NCI-H2029 (cell line): ENCODE results near the gene SLC12A9.
"Not testable (repeated sequence)": the region's sequence is repeated elsewhere in the genome, so short reads cannot be mapped to it uniquely, and the experiment has no call there.

Experiments used
- DNase-seq: peaks from one replicate; lab custom pipeline; 2025; lab: John Stamatoyannopoulos, UW

SLC12A9 gene

GRCh38 chr7:100825751-100826513 lies 26.6 kb upstream of the SLC12A9 start:
- no peak for DNase-seq

- no peak for DNase-seq
Measured at GRCh38 chr7:100826514-100827329, 25.8 kb upstream of the SLC12A9 start.

- no peak for DNase-seq
Measured at GRCh38 chr7:100827330-100828226, 24.9 kb upstream of the SLC12A9 start, which contains the start of gene EPHB4. TSS of gene EPHB4 (minus strand) at chr7:100827523. CDS start at chr7:100827030, 493 bp downstream.

GRCh38 chr7:100829150-100829716 lies 23.3 kb upstream of the SLC12A9 start:
- DNase-seq: no peak

GRCh38 chr7:100830396-100830795 lies 22.1 kb upstream of the SLC12A9 start:
- DNase-seq: no peak

GRCh38 chr7:100832281-100832633 lies 20.3 kb upstream of the SLC12A9 start:
- no peak for DNase-seq

- DNase-seq: no peak
Measured at GRCh38 chr7:100835903-100836811, 16.4 kb upstream of the SLC12A9 start.

GRCh38 chr7:100836812-100837098 lies 15.8 kb upstream of the SLC12A9 start:
- DNase-seq: no peak

- DNase-seq: peak; percentile 69
Measured at GRCh38 chr7:100837099-100837836, 15.2 kb upstream of the SLC12A9 start.

GRCh38 chr7:100839361-100839760 lies 13.2 kb upstream of the SLC12A9 start:
- no peak for DNase-seq

GRCh38 chr7:100840470-100841100 lies 11.9 kb upstream of the SLC12A9 start:
- no peak for DNase-seq

- DNase-seq: no peak
Measured at GRCh38 chr7:100847360-100847759, 5.2 kb upstream of the SLC12A9 start.

GRCh38 chr7:100854146-100854895 lies 1.8 kb downstream of the SLC12A9 start:
- DNase-seq: no peak

GRCh38 chr7:100854899-100855298 lies 2.4 kb downstream of the SLC12A9 start:
- DNase-seq: not testable (repeated sequence)

GRCh38 chr7:100855515-100855914 lies 3.0 kb downstream of the SLC12A9 start:
- no peak for DNase-seq

GRCh38 chr7:100856871-100857282 lies 4.4 kb downstream of the SLC12A9 start:
- no peak for DNase-seq

- DNase-seq: no peak
Measured at GRCh38 chr7:100859856-100860255, 7.3 kb downstream of the SLC12A9 start.

- no peak for DNase-seq
Measured at GRCh38 chr7:100860702-100861615, 8.4 kb downstream of the SLC12A9 start.
